Measurements from ENCODE around the gene HACL1.

HACL1 gene

GRCh38 chr3:15635121-15635661, 33.8 kb upstream of the HACL1 start:
- TF ChIP-seq EP300 (IDR thresholded peaks at IDR 0.05; ENCODE audit: borderline replicate concordance) (no peak), FOXM1 (IDR thresholded peaks at IDR 0.05; ENCODE audit: borderline replicate concordance, low read depth) (no peak), CREB1 (IDR thresholded peaks at IDR 0.05; ENCODE audit: low read depth) (no peak), EGR1 (IDR thresholded peaks at IDR 0.05) (no peak), NFIC (IDR thresholded peaks at IDR 0.05) (no peak), RAD21 (IDR thresholded peaks at IDR 0.05; ENCODE audit: low read depth) (no peak), CEBPB (IDR thresholded peaks at IDR 0.05) (no peak), TEAD4 (IDR thresholded peaks at IDR 0.05) (no peak), MAX (IDR thresholded peaks at IDR 0.05) (no peak), ZBTB7A (IDR thresholded peaks at IDR 0.05; ENCODE audit: low read depth) (no peak), USF1 (IDR thresholded peaks at IDR 0.05) (no peak), TCF12 (IDR thresholded peaks at IDR 0.05; ENCODE audit: low read depth) (no peak), YY1 (IDR thresholded peaks at IDR 0.05; ENCODE audit: low read depth) (no peak), TAF1 (IDR thresholded peaks at IDR 0.05; ENCODE audit: low read depth) (no peak), REST (IDR thresholded peaks at IDR 0.05; ENCODE audit: low read depth) (no peak)

GRCh38 chr3:15634671-15635070, 33.3 kb upstream of the HACL1 start:
- TF ChIP-seq CEBPB (IDR thresholded peaks at IDR 0.05) (no peak), TEAD4 (IDR thresholded peaks at IDR 0.05) (no peak), RAD21 (IDR thresholded peaks at IDR 0.05; ENCODE audit: low read depth) (no peak), ZBTB7A (IDR thresholded peaks at IDR 0.05; ENCODE audit: low read depth) (no peak), FOXM1 (IDR thresholded peaks at IDR 0.05; ENCODE audit: borderline replicate concordance, low read depth) (no peak), TCF12 (IDR thresholded peaks at IDR 0.05; ENCODE audit: low read depth) (no peak), EP300 (IDR thresholded peaks at IDR 0.05; ENCODE audit: borderline replicate concordance) (no peak), REST (IDR thresholded peaks at IDR 0.05; ENCODE audit: low read depth) (no peak), CREB1 (IDR thresholded peaks at IDR 0.05; ENCODE audit: low read depth) (no peak), MAX (IDR thresholded peaks at IDR 0.05) (no peak), USF1 (IDR thresholded peaks at IDR 0.05) (no peak), NFIC (IDR thresholded peaks at IDR 0.05) (no peak), EGR1 (IDR thresholded peaks at IDR 0.05) (no peak), TAF1 (IDR thresholded peaks at IDR 0.05; ENCODE audit: low read depth) (no peak), YY1 (IDR thresholded peaks at IDR 0.05; ENCODE audit: low read depth) (no peak)

GRCh38 chr3:15633766-15634598, 32.6 kb upstream of the HACL1 start:
- TF ChIP-seq TAF1 (IDR thresholded peaks at IDR 0.05; ENCODE audit: low read depth) (no peak), NFIC (IDR thresholded peaks at IDR 0.05) (peak; percentile 25; the same call in 1 of the 2 replicates)

GRCh38 chr3:15633159-15633558, 31.8 kb upstream of the HACL1 start:
- TF ChIP-seq CREB1 (IDR thresholded peaks at IDR 0.05; ENCODE audit: low read depth): no peak
- no peak for TF ChIP-seq ZBTB7A (IDR thresholded peaks at IDR 0.05; ENCODE audit: low read depth)
- TF ChIP-seq YY1 (IDR thresholded peaks at IDR 0.05; ENCODE audit: low read depth): no peak
- no peak for TF ChIP-seq EGR1 (IDR thresholded peaks at IDR 0.05)
- TF ChIP-seq CEBPB (IDR thresholded peaks at IDR 0.05): no peak
- no peak for TF ChIP-seq RAD21 (IDR thresholded peaks at IDR 0.05; ENCODE audit: low read depth)
- no peak; the same call in 1 of the 2 replicates for TF ChIP-seq NFIC (IDR thresholded peaks at IDR 0.05)
- peak; percentile 64 for TF ChIP-seq TEAD4 (IDR thresholded peaks at IDR 0.05)
- TF ChIP-seq FOXM1 (IDR thresholded peaks at IDR 0.05; ENCODE audit: borderline replicate concordance, low read depth): peak; percentile 53; the same call in 1 of the 2 replicates
- no peak for TF ChIP-seq MAX (IDR thresholded peaks at IDR 0.05)
- no peak for TF ChIP-seq TAF1 (IDR thresholded peaks at IDR 0.05; ENCODE audit: low read depth)

GRCh38 chr3:15632212-15632580, 30.8 kb upstream of the HACL1 start:
- TF ChIP-seq CEBPB (IDR thresholded peaks at IDR 0.05): no peak
- TF ChIP-seq CREB1 (IDR thresholded peaks at IDR 0.05; ENCODE audit: low read depth): no peak
- no peak for TF ChIP-seq TAF1 (IDR thresholded peaks at IDR 0.05; ENCODE audit: low read depth)
- no peak for TF ChIP-seq RAD21 (IDR thresholded peaks at IDR 0.05; ENCODE audit: low read depth)
- TF ChIP-seq EGR1 (IDR thresholded peaks at IDR 0.05): no peak
- no peak for TF ChIP-seq YY1 (IDR thresholded peaks at IDR 0.05; ENCODE audit: low read depth)
